HCT116 (cell line): Measurements from ENCODE around the gene PTCSC3. TPM values are rescaled to one million over a fixed set of nuclear protein-coding genes. Genes with fewer than 3 reads are reported as not detected.

Source experiments
- ATAC-seq: fragments of 200-7000 bp; cut with Tn5 transposase; 2 replicates; pipeline ENCODE4 v1.9.1; 2020; ENCODE audit warnings: mild to moderate bottlenecking, moderate library complexity
- BruUV-seq: library from RNA; stranded (reverse); fragments of 400-500 nt; replicated peaks from 2 replicates; lab custom pipeline; 2021; lab: Mats Ljungman, UMichigan
- CTCF ChIA-PET: fragments of 300-600 bp; sonication (Branson Sonifier 250); formaldehyde crosslinking; loops from one replicate; lab custom pipeline; 2021; ENCODE audit warnings: antibody characterized with exemption; lab: Charles Lee
- POLR2A ChIA-PET: fragments of 300-600, 350-600 bp; sonication (Branson Sonifier 250); formaldehyde crosslinking; loops from one replicate; lab custom pipeline; 2021; ENCODE audit warnings: antibody characterized with exemption; lab: Charles Lee
- RAD21 ChIA-PET, 2 experiments: fragments of 300-600 bp; sonication (Branson Sonifier 250); formaldehyde crosslinking; loops; one replicate each; lab custom pipeline; 2023; ENCODE audit warnings: low total read pairs in 2 of 2; ENCODE audit not compliant: uncharacterized antibody in 2 of 2, unreplicated experiment in 2 of 2, low non-redundant PET in 1 of 2; lab: Charles Lee
- DNase-seq: peaks from one replicate; pipeline ENCODE4 v3.0.0-alpha.2; 2010; ENCODE audit warnings: low read depth, low spot score
- H2AFZ ChIP-seq: fragments of 200-600 bp; shearing (Covaris generic), sonication (generic); 2 replicates; pipeline ENCODE4 v1.6.1; 2017; ENCODE audit warnings: low read depth, mixed run types, mixed read lengths, antibody characterized with exemption, low read length; ENCODE audit not compliant: poor library complexity, severe bottlenecking
- H3K27ac ChIP-seq: 2 replicates; pipeline ENCODE4 v1.5.1; 2012; ENCODE audit warnings: low read depth, low read length
- H3K27me3 ChIP-seq: fragments of 200-600 bp; sonication (generic); 2 replicates; pipeline ENCODE4 v1.6.1; 2016; ENCODE audit warnings: mixed run types, low read length, mixed read lengths; ENCODE audit not compliant: insufficient read depth
- H3K36me3 ChIP-seq, 2 experiments: fragments of 200-500 bp in 1 of 2; fragments of 200-600 bp in 1 of 2; sonication (Bioruptor generic) in 1 of 2; sonication (generic) in 1 of 2; 2 replicates each; pipeline versions ENCODE4 v1.5.1 to v1.6.1; 2014 to 2016; ENCODE audit warnings: low read length in 2 of 2, inconsistent platforms in 1 of 2, mixed read lengths in 1 of 2, mixed run types in 1 of 2; ENCODE audit not compliant: insufficient read depth in 2 of 2, control insufficient read depth in 1 of 2
- H3K4me1 ChIP-seq, 2 experiments: fragments of 200-600 bp in 1 of 2; sonication (generic) in 1 of 2; 2 replicates each; pipeline versions ENCODE4 v1.5.1 to v1.6.1; 2012 to 2017; ENCODE audit warnings: low read length in 2 of 2, inconsistent platforms in 1 of 2, mild to moderate bottlenecking in 1 of 2, mixed read lengths in 1 of 2, mixed run types in 1 of 2, moderate library complexity in 1 of 2; ENCODE audit not compliant: insufficient read depth in 2 of 2, control insufficient read depth in 1 of 2
- H3K4me2 ChIP-seq: fragments of 200-600 bp; sonication (generic); 2 replicates; pipeline ENCODE4 v1.6.1; 2017; ENCODE audit warnings: mixed run types, low read length, mixed read lengths
- H3K4me3 ChIP-seq, 2 experiments: fragments of 200-600 bp in 1 of 2; sonication (generic) in 1 of 2; replicated peaks in 1 of 2; 2 replicates each; pipeline ENCODE4 v1.5.1; 2011 to 2016; ENCODE audit warnings: low read length in 2 of 2, control low read depth in 1 of 2, low read depth in 1 of 2, mild to moderate bottlenecking in 1 of 2, mixed read lengths in 1 of 2, mixed run types in 1 of 2
- H3K79me2 ChIP-seq: fragments of 200-600 bp; sonication (generic); 2 replicates; pipeline ENCODE4 v1.6.1; 2017; ENCODE audit warnings: mild to moderate bottlenecking, mixed run types, low read length, moderate library complexity, mixed read lengths; ENCODE audit not compliant: insufficient read depth
- H3K9ac ChIP-seq: fragments of 200-600 bp; sonication (generic); 2 replicates; pipeline ENCODE4 v1.6.1; 2016; ENCODE audit warnings: low read length, mixed read lengths
- H3K9me2 ChIP-seq: fragments of 200-600 bp; sonication (generic), shearing (Covaris generic); 2 replicates; pipeline ENCODE4 v1.6.1; 2017; ENCODE audit warnings: mixed run types, mild to moderate bottlenecking, moderate library complexity; ENCODE audit not compliant: insufficient read depth
- H3K9me3 ChIP-seq, 2 experiments: fragments of 200-500 bp in 1 of 2; fragments of 200-600 bp in 1 of 2; sonication (Bioruptor generic) in 1 of 2; sonication (generic) in 1 of 2; 2 replicates each; pipeline ENCODE4 v1.6.1; 2014 to 2017; ENCODE audit warnings: low read length in 2 of 2, mixed read lengths in 2 of 2, inconsistent platforms in 1 of 2, low read depth in 1 of 2, mild to moderate bottlenecking in 1 of 2, mixed run types in 1 of 2, moderate library complexity in 1 of 2; ENCODE audit not compliant: control insufficient read depth in 1 of 2, insufficient read depth in 1 of 2
- H4K20me1 ChIP-seq: fragments of 200-600 bp; sonication (generic), shearing (Covaris generic); 2 replicates; pipeline ENCODE4 v1.6.1; 2017; ENCODE audit warnings: mixed run types, mild to moderate bottlenecking, moderate library complexity; ENCODE audit not compliant: insufficient read depth
- ATF3 ChIP-seq: IDR thresholded peaks from 2 replicates; pipeline ENCODE4 v1.6.1; 2012
- CBX3 ChIP-seq: IDR thresholded peaks from 2 replicates; pipeline ENCODE4 v1.6.1; 2012; ENCODE audit warnings: low read depth
- CTCF ChIP-seq, 3 experiments: fragments of 200-600 bp in 1 of 3; sonication (generic) in 1 of 3; IDR thresholded peaks in 2 of 3; conservative IDR thresholded peaks in 1 of 3; 2 replicates each; pipeline ENCODE4 v1.5.1; 2012 to 2017; ENCODE audit warnings: low read depth in 2 of 3, low read length in 2 of 3, antibody characterized with exemption in 1 of 3, borderline replicate concordance in 1 of 3, control low read depth in 1 of 3, mild to moderate bottlenecking in 1 of 3, mixed read lengths in 1 of 3, mixed run types in 1 of 3, moderate library complexity in 1 of 3; ENCODE audit not compliant: insufficient read depth in 1 of 3
- EGR1 ChIP-seq: IDR thresholded peaks from 2 replicates; pipeline ENCODE4 v1.6.1; 2012; ENCODE audit warnings: low read depth
- ELF1 ChIP-seq: IDR thresholded peaks from 2 replicates; pipeline ENCODE4 v1.6.1; 2012; ENCODE audit warnings: low read depth, borderline replicate concordance
- EZH2phosphoT487 ChIP-seq: fragments of 200-600 bp; IDR thresholded peaks from 2 replicates; pipeline ENCODE4 v1.6.1; 2018; ENCODE audit warnings: antibody characterized with exemption, borderline replicate concordance
- FOSL1 ChIP-seq: IDR thresholded peaks from 2 replicates; pipeline ENCODE4 v1.6.1; 2012; ENCODE audit warnings: low read depth
- POLR2A ChIP-seq: IDR thresholded peaks from 2 replicates; pipeline ENCODE4 v1.7.0; 2011; ENCODE audit warnings: borderline replicate concordance; ENCODE audit not compliant: insufficient read depth, insufficient read length; ENCODE audit errors: extremely low read depth
- RAD21 ChIP-seq: IDR thresholded peaks from 2 replicates; pipeline ENCODE4 v1.6.1; 2012; ENCODE audit warnings: low read depth, mild to moderate bottlenecking
- REST ChIP-seq: IDR thresholded peaks from 2 replicates; pipeline ENCODE4 v1.6.1; 2012; ENCODE audit warnings: low read depth
- SIN3A ChIP-seq: IDR thresholded peaks from 2 replicates; pipeline ENCODE4 v1.6.1; 2012; ENCODE audit warnings: low read depth
- SP1 ChIP-seq: IDR thresholded peaks from 2 replicates; pipeline ENCODE4 v1.6.1; 2012; ENCODE audit warnings: low read depth
- TCF7L2 ChIP-seq: IDR thresholded peaks from 2 replicates; pipeline ENCODE4 v1.7.0; 2011; ENCODE audit warnings: borderline replicate concordance, inconsistent platforms; ENCODE audit not compliant: insufficient read depth, insufficient read length; ENCODE audit errors: extremely low read depth
- ZBTB33 ChIP-seq: IDR thresholded peaks from 2 replicates; pipeline ENCODE4 v1.6.1; 2011; ENCODE audit warnings: mild to moderate bottlenecking, low read length, moderate library complexity; ENCODE audit not compliant: insufficient replicate concordance; ENCODE audit errors: extremely low read depth
- intact Hi-C: fragments of 100-400 bp; cut with micrococcal nuclease; formaldehyde crosslinking; loops from 2 replicates; pipeline ENCODE4 v1.10.0; 2022
- total RNA-seq: library from RNA; stranded (reverse); gene quantifications from one replicate; pipeline ENCODE4 v1.2.1, GENCODE V29; 2021; ENCODE audit not compliant: unreplicated experiment

The PTCSC3 gene
- total RNA-seq, 1 experiment from 2014 or later, result not detected

DNA sequence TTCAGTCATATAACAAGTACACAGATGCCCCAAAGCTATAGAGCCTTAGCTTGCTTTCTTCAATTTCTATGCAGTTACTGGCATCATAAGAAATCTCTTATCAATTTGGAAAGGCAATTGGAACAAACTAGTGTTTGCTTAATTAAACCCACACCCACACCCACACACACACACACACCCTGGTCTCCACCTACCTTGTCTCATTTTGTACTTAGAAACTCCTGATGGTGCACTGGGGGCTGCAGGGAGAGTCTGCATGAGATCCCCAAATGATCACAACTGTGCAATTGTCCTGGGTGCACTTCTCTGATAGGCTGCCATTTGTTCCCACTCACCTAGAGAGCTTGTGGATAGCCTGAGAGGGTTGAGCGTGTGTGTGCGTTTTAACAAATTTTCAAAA is 40.5 kb upstream of the PTCSC3 start:
- Histone ChIP-seq H3K4me1 (no peaks in the 10 kb centered on the region), H3K79me2 (no peaks in the 10 kb centered on the region), H2AFZ (no peak overlapping the region), H3K9me2 (no peaks in the 10 kb centered on the region), H3K4me3 (no peak overlapping the region), H3K9me3 (no peaks in the 10 kb centered on the region), H3K27me3 (peaks cover 52% of the 10 kb centered on the region), H3K4me2 (no peak overlapping the region), H3K9ac (no peak overlapping the region), H4K20me1 (no peaks in the 10 kb centered on the region), H3K36me3 (no peaks in the 10 kb centered on the region), H3K27ac (no peak overlapping the region)
- CTCF ChIA-PET, result no interaction called here
- no peak for DNase-seq
- ATAC-seq, result no peak
- no TSS peak for BruUV-seq
- no peak for TF ChIP-seq FOSL1
- no peak for TF ChIP-seq CBX3
- no peak for TF ChIP-seq REST
- TF ChIP-seq ELF1, result no peak
- no peak for TF ChIP-seq ATF3
- no peak for TF ChIP-seq TCF7L2
- no peak for TF ChIP-seq EZH2phosphoT487
- TF ChIP-seq RAD21, result no peak
- no peak for TF ChIP-seq SP1
- TF ChIP-seq SIN3A, result no peak
- no peak for TF ChIP-seq ZBTB33
- no peak for TF ChIP-seq EGR1
- no peak for TF ChIP-seq CTCF (IDR thresholded peaks at IDR 0.05 in 2 of 3, conservative IDR thresholded peaks at IDR 0.05 in 1 of 3; ENCODE audit: borderline replicate concordance in 1 of 3, insufficient read depth in 1 of 3, low read depth in 2 of 3, low read length in 2 of 3)
- TF ChIP-seq POLR2A, result no peak
- intact Hi-C loops, result no loop called here
- RAD21 ChIA-PET, result no interaction called here
- POLR2A ChIA-PET, result no interaction called here
